GM23248 (cell line): ENCODE measurements around the gene HLA-B.

Source experiments
- EZH2 ChIP-seq: fragments of 200-600 bp; sonication (generic); IDR thresholded peaks from 2 replicates; pipeline ENCODE4 v1.6.1; 2018; ENCODE audit warnings: antibody characterized with exemption, mild to moderate bottlenecking; ENCODE audit not compliant: insufficient read depth, poor library complexity, severe bottlenecking
- EZH2phosphoT487 ChIP-seq: fragments of 200-600 bp; sonication (generic); IDR thresholded peaks from 2 replicates; pipeline ENCODE4 v1.6.1; 2018; ENCODE audit warnings: antibody characterized with exemption, moderate library complexity, mild to moderate bottlenecking, low read depth; ENCODE audit not compliant: insufficient read depth

DNA sequence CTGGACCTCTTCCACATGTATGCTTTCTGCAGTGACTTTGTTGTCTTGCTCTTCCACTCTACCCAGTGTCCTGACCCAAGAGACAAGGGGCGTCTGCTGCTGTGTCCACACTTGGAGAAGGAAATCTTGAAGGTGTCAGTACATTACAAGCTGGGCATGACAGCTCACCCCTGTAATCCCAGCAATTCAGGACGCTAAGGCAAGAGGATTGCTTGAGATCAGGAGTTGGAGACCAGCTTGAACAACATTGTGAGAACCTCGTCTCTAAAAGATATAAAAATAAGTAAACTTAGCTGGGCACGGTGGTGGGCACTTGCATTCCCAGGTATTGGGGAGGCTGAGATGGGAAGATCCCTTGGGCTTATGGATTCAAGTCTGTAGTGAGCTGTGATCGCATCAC is 5.8 kb upstream of the HLA-B start:
- TF ChIP-seq EZH2 (no peak), EZH2phosphoT487 (no peak)
